Measurements from ENCODE around the gene CHRNA4.
"Not testable (repeated sequence)": the region's sequence is repeated elsewhere in the genome, so short reads cannot be mapped to it uniquely, and the experiment has no call there.

CHRNA4 gene

DNA sequence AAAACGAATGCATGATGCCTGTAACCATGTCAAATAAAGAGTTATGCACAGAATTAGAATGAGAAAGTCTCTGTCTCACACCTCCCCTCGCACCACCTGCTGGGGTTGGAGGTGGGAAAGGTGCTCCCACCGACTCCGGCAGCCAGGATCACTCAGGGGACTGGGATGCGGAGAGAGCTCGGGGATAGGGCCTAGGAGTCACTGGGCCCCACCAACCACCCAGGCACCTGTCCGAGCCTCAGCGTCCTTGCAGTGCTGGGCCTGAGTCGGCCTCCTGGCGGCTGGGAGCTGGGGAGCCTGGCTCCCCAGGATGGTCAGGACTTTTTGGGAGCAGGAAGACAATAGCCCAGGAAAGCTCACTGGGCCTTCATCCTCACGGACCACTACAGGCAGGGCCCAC lies 22.4 kb upstream of the CHRNA4 start:
- H3K9me3 ChIP-seq (ENCODE audit: insufficient read depth, low read depth, low read length), result peaks cover 22% of the 10 kb centered on the region
- H3K9ac ChIP-seq (ENCODE audit: low read depth, low read length), result no peak overlapping the region
- no peak overlapping the region for H3K27ac ChIP-seq (ENCODE audit: low read depth, low read length)
- no peak overlapping the region for H3K4me3 ChIP-seq (ENCODE audit: low read length)
- H3K36me3 ChIP-seq (ENCODE audit: insufficient read depth, low read length), result no peaks in the 10 kb centered on the region
- H3K27me3 ChIP-seq (ENCODE audit: insufficient read depth, low read length), result no peaks in the 10 kb centered on the region
- 65% methylated on average over 11 of the region's 11 CpGs for WGBS
- no peaks in the 10 kb centered on the region for H3K4me1 ChIP-seq (ENCODE audit: insufficient read depth, low read length)

DNA sequence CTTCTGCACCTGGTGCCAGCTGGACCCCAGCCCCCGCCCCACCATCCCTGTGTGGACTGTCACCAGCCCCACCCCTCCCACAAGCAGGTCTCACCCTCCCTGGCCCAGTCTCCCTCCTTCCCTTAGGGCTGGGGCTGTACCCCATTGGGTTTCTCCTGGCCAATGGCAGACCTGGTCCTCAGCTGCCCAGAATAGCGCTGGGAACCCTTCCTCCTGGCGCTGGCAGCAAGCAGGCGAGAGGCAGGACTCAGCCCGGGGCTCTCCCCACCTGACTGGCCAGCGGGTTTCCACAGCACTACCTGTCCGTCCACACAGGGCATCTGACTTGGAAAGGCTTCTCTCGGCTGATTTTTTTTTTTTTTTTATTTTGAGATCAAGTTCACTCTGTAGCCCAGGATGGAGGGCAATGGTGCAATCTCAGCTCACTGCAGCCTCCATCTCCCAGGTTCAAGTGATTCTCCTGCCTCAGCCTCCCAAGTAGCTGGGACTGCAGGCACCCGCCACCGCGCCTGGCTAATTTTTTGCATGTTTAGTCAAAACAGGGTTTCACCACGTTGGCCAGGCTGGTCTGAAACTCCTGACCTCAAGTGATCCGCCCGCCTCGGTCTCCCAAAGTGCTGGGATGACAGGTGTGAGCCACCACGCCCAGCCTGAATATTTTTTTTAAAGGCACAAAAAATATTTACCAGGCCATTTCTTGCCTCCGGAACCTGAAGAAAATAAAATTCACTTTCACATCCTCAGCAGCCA lies 21.6 kb upstream of the CHRNA4 start:
- Histone ChIP-seq H3K27me3 (ENCODE audit: insufficient read depth, low read length) (no peaks in the 10 kb centered on the region), H3K4me1 (ENCODE audit: insufficient read depth, low read length) (peaks cover 5% of the 10 kb centered on the region; the same call in 1 of the 2 replicates), H3K9ac (ENCODE audit: low read depth, low read length) (no peak overlapping the region), H3K36me3 (ENCODE audit: insufficient read depth, low read length) (no peaks in the 10 kb centered on the region), H3K9me3 (ENCODE audit: insufficient read depth, low read depth, low read length) (peaks cover 17% of the 10 kb centered on the region), H3K27ac (ENCODE audit: low read depth, low read length) (no peak overlapping the region), H3K4me3 (ENCODE audit: low read length) (no peak overlapping the region)
- WGBS, result 89% methylated on average over 17 of the region's 17 CpGs

DNA sequence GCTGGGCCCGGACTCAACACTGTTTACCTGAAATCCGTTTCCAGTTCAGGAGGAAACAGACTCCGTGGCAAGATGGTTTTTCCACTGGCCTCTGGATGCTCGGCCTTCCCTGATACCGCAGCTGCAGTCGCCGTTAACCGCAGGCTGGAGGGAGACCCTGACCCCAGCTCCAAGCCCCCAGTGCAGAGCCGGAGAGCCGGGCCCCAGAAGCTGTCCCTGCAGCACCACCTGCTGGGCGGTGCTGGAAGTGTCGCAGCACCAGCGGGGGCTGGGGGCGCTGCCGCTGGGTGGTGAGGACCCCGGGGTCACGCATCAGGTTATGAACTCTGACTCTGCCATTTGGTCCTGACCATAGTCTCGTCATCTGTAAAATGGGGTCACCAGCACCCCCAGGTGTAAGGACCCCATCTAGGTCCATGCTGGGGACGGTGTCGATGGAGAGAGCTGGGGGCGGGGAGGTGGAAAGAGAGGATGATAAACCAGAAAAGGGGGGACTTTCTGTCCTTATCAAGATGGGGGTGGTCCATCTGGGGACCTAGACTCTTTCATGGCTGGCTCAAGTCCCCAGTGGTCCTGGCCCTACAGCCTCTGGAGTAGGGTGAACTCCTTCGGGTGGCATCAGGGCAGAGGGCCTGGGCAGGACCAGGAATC lies 20.8 kb upstream of the CHRNA4 start:
- no peaks in the 10 kb centered on the region for H3K27me3 ChIP-seq (ENCODE audit: insufficient read depth, low read length)

DNA sequence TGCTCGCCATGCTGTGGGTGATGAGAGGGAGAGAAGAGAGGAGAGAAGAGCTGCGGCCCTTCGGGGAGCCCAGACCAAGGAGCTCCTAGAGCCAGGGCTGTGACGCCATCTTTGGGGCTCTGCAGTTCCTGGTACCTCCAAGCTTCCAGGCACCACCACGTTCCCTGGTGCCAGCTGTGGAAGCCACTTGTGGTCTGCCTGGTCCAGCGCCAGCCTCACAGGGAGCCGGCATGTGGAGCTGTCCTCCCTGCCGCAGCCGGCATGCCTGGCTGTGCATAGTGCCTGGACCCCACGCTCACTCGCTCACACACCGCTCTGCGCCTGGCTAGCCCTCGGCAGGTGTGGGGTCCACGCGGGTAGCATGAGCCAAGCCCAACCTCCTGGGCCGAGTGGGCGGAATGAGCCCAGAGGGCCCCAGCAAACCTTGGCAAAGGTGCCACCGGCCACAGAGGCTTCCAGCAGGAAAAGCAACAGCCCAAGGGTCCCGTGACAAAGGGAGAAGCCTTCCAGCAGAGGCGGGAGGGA lies 19.3 kb upstream of the CHRNA4 start:
- WGBS, result 94% methylated on average over 21 of the region's 21 CpGs
- Histone ChIP-seq H3K27me3 (ENCODE audit: insufficient read depth, low read length) (no peaks in the 10 kb centered on the region), H3K27ac (ENCODE audit: low read depth, low read length) (no peak overlapping the region), H3K9me3 (ENCODE audit: insufficient read depth, low read depth, low read length) (peaks cover 2% of the 10 kb centered on the region; the same call in 1 of the 2 replicates), H3K9ac (ENCODE audit: low read depth, low read length) (no peak overlapping the region), H3K36me3 (ENCODE audit: insufficient read depth, low read length) (no peaks in the 10 kb centered on the region), H3K4me3 (ENCODE audit: low read length) (no peak overlapping the region), H3K4me1 (ENCODE audit: insufficient read depth, low read length) (peaks cover 11% of the 10 kb centered on the region; the same call in 1 of the 2 replicates)

More for the DNA sequence above, 20.8 kb upstream of the CHRNA4 start:
- H3K9ac ChIP-seq (ENCODE audit: low read depth, low read length), result no peak overlapping the region
- no peak overlapping the region for H3K27ac ChIP-seq (ENCODE audit: low read depth, low read length)
- H3K9me3 ChIP-seq (ENCODE audit: insufficient read depth, low read depth, low read length), result peaks cover 10% of the 10 kb centered on the region; the same call in 1 of the 2 replicates
- no peak overlapping the region for H3K4me3 ChIP-seq (ENCODE audit: low read length)
- peaks cover 11% of the 10 kb centered on the region; the same call in 1 of the 2 replicates for H3K4me1 ChIP-seq (ENCODE audit: insufficient read depth, low read length)
- H3K36me3 ChIP-seq (ENCODE audit: insufficient read depth, low read length), result no peaks in the 10 kb centered on the region
- 27% methylated on average over 22 of the region's 22 CpGs for WGBS

DNA sequence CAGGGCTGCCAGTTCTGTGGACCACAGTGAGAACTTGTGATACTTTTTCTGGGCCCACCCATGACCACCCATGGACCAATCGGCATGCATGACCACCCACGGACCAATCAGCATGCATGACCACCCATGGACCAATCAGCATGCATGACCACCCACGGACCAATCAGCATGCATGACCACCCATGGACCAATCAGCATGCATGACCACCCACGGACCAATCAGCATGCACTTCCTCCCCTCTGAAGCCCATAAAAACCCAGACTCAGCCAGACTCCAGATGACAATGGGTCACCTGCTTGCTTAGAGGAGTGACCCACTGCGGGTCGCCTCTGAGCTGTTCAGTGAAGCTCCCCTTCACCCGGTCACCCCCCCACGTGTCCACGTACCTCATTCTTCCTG lies 18.7 kb upstream of the CHRNA4 start:
- not testable (repeated sequence) for H3K9me3 ChIP-seq (ENCODE audit: insufficient read depth, low read depth, low read length); H3K36me3 ChIP-seq (ENCODE audit: insufficient read depth, low read length); H3K27ac ChIP-seq (ENCODE audit: low read depth, low read length); H3K27me3 ChIP-seq (ENCODE audit: insufficient read depth, low read length); H3K9ac ChIP-seq (ENCODE audit: low read depth, low read length); H3K4me3 ChIP-seq (ENCODE audit: low read length)
- 92% methylated on average over 9 of the region's 9 CpGs for WGBS
- peaks cover 11% of the 10 kb centered on the region; the same call in 1 of the 2 replicates for H3K4me1 ChIP-seq (ENCODE audit: insufficient read depth, low read length)

DNA sequence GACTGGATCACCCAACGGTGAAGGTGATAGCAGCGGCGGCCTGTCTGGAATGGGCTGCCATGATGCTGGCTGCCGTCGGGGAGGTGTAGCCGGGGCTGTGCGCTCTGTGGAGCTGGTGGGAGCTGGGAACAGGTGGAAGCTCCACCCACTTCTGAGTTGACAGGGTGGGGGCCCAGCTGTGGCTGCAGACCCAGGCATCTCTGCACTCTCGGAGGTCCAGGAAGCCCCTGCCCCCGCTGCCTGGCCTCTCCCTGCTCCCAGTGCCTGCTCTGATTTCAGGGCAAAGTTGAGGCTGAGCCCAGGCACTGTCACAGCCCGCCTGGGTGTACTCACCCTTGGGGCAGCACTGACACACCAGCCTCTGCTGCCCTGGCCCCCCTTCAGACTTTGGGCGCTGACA lies 18.1 kb upstream of the CHRNA4 start:
- WGBS, result 90% methylated on average over 11 of the region's 11 CpGs
- no peak overlapping the region for H3K4me3 ChIP-seq (ENCODE audit: low read length)
- H3K36me3 ChIP-seq (ENCODE audit: insufficient read depth, low read length), result no peaks in the 10 kb centered on the region
- H3K4me1 ChIP-seq (ENCODE audit: insufficient read depth, low read length), result peaks cover 11% of the 10 kb centered on the region; the same call in 1 of the 2 replicates
- no peaks in the 10 kb centered on the region for H3K9me3 ChIP-seq (ENCODE audit: insufficient read depth, low read depth, low read length)
- no peaks in the 10 kb centered on the region for H3K27me3 ChIP-seq (ENCODE audit: insufficient read depth, low read length)
- H3K9ac ChIP-seq (ENCODE audit: low read depth, low read length), result no peak overlapping the region
- H3K27ac ChIP-seq (ENCODE audit: low read depth, low read length), result no peak overlapping the region

DNA sequence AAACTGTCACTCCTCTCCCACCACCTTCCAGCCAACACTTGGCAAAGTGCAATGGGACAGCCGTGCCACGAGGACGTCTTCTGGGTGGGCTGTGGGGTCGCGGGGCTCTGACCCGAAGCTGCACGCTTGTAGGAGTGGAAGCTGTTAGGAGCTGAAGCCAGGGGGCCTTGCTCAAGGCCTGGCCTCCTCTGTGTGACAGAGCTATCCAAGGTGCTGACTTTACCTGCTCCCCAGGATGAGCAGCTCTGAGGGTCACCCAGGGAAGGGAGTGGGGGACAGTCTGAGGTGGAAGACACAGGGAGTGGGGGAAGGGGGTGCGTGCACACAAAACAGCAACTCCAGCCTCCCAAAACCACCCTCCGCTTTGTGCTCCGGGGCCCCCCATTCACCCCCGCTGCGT lies 17.5 kb upstream of the CHRNA4 start:
- Histone ChIP-seq H3K4me1 (ENCODE audit: insufficient read depth, low read length) (peaks cover 11% of the 10 kb centered on the region; the same call in 1 of the 2 replicates), H3K27me3 (ENCODE audit: insufficient read depth, low read length) (no peaks in the 10 kb centered on the region), H3K4me3 (ENCODE audit: low read length) (no peak overlapping the region), H3K9me3 (ENCODE audit: insufficient read depth, low read depth, low read length) (no peaks in the 10 kb centered on the region), H3K27ac (ENCODE audit: low read depth, low read length) (no peak overlapping the region), H3K9ac (ENCODE audit: low read depth, low read length) (no peak overlapping the region), H3K36me3 (ENCODE audit: insufficient read depth, low read length) (no peaks in the 10 kb centered on the region)
- WGBS, result 77% methylated on average over 12 of the region's 12 CpGs

DNA sequence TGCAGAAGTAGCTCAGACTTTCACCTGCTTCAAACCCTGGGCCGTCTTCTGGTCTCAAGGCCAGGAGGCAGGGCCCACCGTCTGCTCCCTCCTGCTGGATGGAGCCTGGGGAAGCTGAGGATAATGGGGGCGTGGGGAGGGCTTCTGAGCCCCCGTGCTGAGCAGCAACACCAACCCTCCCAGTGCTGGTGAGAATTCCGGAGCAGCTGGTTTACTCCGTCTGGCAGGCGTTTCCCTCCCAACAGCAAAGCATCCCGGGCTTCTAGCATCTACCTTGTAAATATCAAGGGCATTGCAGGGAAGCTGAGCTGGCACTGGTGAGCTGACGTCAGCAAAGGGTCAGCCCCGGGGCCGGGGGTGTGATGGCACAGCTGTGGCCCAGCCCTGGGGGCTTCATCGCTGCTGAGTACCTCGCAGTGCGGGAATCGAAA lies 16.8 kb upstream of the CHRNA4 start:
- WGBS, result 57% methylated on average over 15 of the region's 15 CpGs
- Histone ChIP-seq H3K4me3 (ENCODE audit: low read length) (no peak overlapping the region), H3K9ac (ENCODE audit: low read depth, low read length) (no peak overlapping the region), H3K27me3 (ENCODE audit: insufficient read depth, low read length) (no peaks in the 10 kb centered on the region), H3K27ac (ENCODE audit: low read depth, low read length) (no peak overlapping the region), H3K4me1 (ENCODE audit: insufficient read depth, low read length) (peaks cover 11% of the 10 kb centered on the region; the same call in 1 of the 2 replicates), H3K36me3 (ENCODE audit: insufficient read depth, low read length) (no peaks in the 10 kb centered on the region), H3K9me3 (ENCODE audit: insufficient read depth, low read depth, low read length) (no peaks in the 10 kb centered on the region)

DNA sequence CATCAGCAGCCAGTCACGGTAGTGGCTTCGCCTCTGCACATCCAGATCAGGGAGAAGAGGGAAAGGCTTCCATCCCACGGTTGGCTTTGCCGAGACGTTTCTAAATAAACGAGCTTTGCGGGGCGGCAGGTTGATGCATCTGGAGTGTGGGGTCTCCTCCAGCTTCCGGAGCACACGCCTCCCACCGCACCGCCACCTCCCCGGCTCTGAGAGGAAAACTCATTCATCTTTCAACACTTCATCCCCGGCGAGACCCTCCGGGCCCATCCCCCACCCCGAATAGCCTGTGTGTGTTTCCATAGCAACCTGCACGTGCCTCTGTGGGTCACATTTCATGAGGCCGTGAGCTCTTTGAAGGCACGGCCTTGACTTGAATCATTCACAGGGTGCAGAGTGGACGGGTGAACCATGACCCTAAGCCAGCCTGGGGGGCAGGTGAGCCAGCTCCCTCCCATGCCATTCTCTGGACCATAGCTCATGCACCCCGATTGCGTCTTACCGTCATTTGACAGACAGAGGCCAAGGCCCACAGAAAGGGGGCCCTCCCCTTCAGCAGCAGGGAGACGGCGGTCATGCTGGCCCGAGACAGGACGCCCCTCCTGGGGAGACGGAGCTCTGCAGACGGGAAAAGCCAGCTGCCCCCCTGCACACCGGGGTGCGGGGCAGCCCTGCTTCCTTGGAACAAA lies 16.2 kb upstream of the CHRNA4 start:
- H3K4me1 ChIP-seq (ENCODE audit: insufficient read depth, low read length), result peaks cover 11% of the 10 kb centered on the region; the same call in 1 of the 2 replicates
- no peak overlapping the region for H3K9ac ChIP-seq (ENCODE audit: low read depth, low read length)
- H3K36me3 ChIP-seq (ENCODE audit: insufficient read depth, low read length), result no peaks in the 10 kb centered on the region
- H3K9me3 ChIP-seq (ENCODE audit: insufficient read depth, low read depth, low read length), result no peaks in the 10 kb centered on the region
- no peak overlapping the region for H3K4me3 ChIP-seq (ENCODE audit: low read length)
- no peak overlapping the region for H3K27ac ChIP-seq (ENCODE audit: low read depth, low read length)
- no peaks in the 10 kb centered on the region for H3K27me3 ChIP-seq (ENCODE audit: insufficient read depth, low read length)
- 28% methylated on average over 32 of the region's 32 CpGs for WGBS

DNA sequence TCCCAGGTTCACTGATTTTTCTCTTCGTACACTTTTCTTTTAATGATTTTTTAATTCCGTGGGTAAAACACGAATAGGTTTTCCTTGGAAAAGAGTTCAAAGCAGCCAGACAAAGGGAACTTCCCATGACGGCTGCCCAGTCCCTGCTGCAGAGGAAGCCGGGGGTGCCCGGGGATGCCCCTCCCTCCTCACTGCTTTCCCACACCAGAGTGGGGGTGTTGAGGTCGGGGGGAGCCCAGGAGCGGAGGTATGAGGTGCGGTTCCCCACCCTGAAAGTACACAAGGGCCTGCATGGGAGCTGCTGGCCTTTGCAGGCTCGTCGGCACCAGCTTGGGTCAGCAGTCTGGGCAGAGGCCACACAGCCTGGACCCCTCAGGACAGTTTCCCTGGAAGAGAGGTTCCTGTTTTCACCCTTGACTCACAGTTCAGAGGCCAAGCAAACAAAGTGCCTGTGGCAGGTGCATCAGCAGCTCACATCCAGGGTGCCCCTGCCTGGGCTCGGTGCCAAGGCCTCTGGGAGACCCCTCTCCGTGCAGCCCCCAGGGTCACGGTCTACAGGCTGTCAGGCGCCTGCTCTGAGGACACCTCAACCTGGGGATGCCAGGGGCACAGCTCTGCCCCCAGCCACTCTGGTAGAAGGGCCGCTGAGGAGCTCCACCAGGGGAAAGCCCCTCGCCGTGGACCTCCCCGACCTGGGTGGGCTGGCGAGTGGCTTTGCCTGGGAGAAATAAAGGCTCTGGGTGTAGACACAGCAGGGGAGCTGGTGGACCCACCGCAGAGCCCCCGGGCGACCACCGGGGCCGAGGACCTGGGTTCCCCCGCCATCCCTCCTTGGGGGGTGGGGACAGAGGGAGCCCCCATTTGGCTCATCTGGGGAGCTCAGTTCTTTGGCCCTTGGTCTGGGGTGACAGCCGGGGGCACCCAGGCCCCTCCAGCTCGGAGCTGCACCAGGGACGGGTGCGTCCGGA lies 15.4 kb upstream of the CHRNA4 start:
- Histone ChIP-seq H3K9ac (ENCODE audit: low read depth, low read length) (no peak overlapping the region), H3K9me3 (ENCODE audit: insufficient read depth, low read depth, low read length) (no peaks in the 10 kb centered on the region), H3K27ac (ENCODE audit: low read depth, low read length) (no peak overlapping the region), H3K4me1 (ENCODE audit: insufficient read depth, low read length) (peaks cover 11% of the 10 kb centered on the region; the same call in 1 of the 2 replicates), H3K36me3 (ENCODE audit: insufficient read depth, low read length) (no peaks in the 10 kb centered on the region), H3K4me3 (ENCODE audit: low read length) (no peak overlapping the region), H3K27me3 (ENCODE audit: insufficient read depth, low read length) (no peaks in the 10 kb centered on the region; the same call in 1 of the 2 replicates)
- WGBS, result 84% methylated on average over 29 of the region's 31 CpGs
